ENCODE results near the gene CHRM5. TPM values are rescaled to one million over a fixed set of nuclear protein-coding genes. Genes with fewer than 3 reads are reported as not detected.
"Not testable (repeated sequence)": the region's sequence is repeated elsewhere in the genome, so short reads cannot be mapped to it uniquely, and the experiment has no call there.

Gene CHRM5
- total RNA-seq, 1 experiment from 2014 or later: not detected

- TF ChIP-seq ZBTB33 (IDR thresholded peaks at IDR 0.05; ENCODE audit: extremely low read depth, insufficient replicate concordance, low read length): no peak
- no peak for TF ChIP-seq ZFX (IDR thresholded peaks at IDR 0.05)
- no peak for TF ChIP-seq MAX (IDR thresholded peaks at IDR 0.05)
- TF ChIP-seq SIN3A (IDR thresholded peaks at IDR 0.05; ENCODE audit: low read depth): no peak
Observed at GRCh38 chr15:34049112-34049511, 80.8 kb downstream of the CHRM5 start (continued).

- H3K36me3 ChIP-seq (ENCODE audit: control insufficient read depth in 1 of 2, insufficient read depth in 2 of 2, low read length in 2 of 2); H3K9ac ChIP-seq (ENCODE audit: low read length); H3K79me2 ChIP-seq (ENCODE audit: insufficient read depth, low read length); H3K27ac ChIP-seq (ENCODE audit: low read depth, low read length); H3K4me2 ChIP-seq (ENCODE audit: low read length); H3K4me1 ChIP-seq (ENCODE audit: control insufficient read depth in 1 of 2, insufficient read depth in 2 of 2, low read length in 2 of 2); H4K20me1 ChIP-seq (ENCODE audit: insufficient read depth); H2AFZ ChIP-seq (ENCODE audit: low read depth, low read length, poor library complexity, severe bottlenecking); H3K9me3 ChIP-seq (ENCODE audit: control insufficient read depth in 1 of 2, insufficient read depth in 1 of 2, low read depth in 1 of 2, low read length in 2 of 2); POLR2A ChIA-PET; DNase-seq (ENCODE audit: low read depth, low spot score); intact Hi-C loops (cut with micrococcal nuclease); H3K4me3 ChIP-seq (replicated peaks in 1 of 2; ENCODE audit: low read depth in 1 of 2, low read length in 2 of 2); BruUV-seq (replicated peaks); ATAC-seq; H3K27me3 ChIP-seq (ENCODE audit: insufficient read depth, low read length); H3K9me2 ChIP-seq (ENCODE audit: insufficient read depth); RAD21 ChIA-PET (ENCODE audit: low non-redundant PET in 1 of 2, low total read pairs in 2 of 2, uncharacterized antibody in 2 of 2, unreplicated experiment in 2 of 2): not testable (repeated sequence)
- CTCF ChIA-PET: interaction anchor here (1.2 kb wide), 1 partner anchor 9 kb away, joined by 3 read pairs; no protein-coding TSS in a partner anchor
Observed at GRCh38 chr15:34050385-34050784, 82.1 kb downstream of the CHRM5 start.

GRCh38 chr15:34054081-34054707, 85.9 kb downstream of the CHRM5 start:
- Histone ChIP-seq H3K27me3 (ENCODE audit: insufficient read depth, low read length) (no peaks in the 10 kb centered on the region), H3K9ac (ENCODE audit: low read length) (no peak overlapping the region), H3K9me3 (ENCODE audit: control insufficient read depth in 1 of 2, insufficient read depth in 1 of 2, low read depth in 1 of 2, low read length in 2 of 2) (no peaks in the 10 kb centered on the region), H3K4me3 (replicated peaks in 1 of 2; ENCODE audit: low read depth in 1 of 2, low read length in 2 of 2) (no peak overlapping the region), H3K4me1 (ENCODE audit: control insufficient read depth in 1 of 2, insufficient read depth in 2 of 2, low read length in 2 of 2) (no peaks in the 10 kb centered on the region), H4K20me1 (ENCODE audit: insufficient read depth) (no peaks in the 10 kb centered on the region), H3K27ac (ENCODE audit: low read depth, low read length) (no peak overlapping the region), H3K4me2 (ENCODE audit: low read length) (no peak overlapping the region), H3K36me3 (ENCODE audit: control insufficient read depth in 1 of 2, insufficient read depth in 2 of 2, low read length in 2 of 2) (no peaks in the 10 kb centered on the region), H2AFZ (ENCODE audit: low read depth, low read length, poor library complexity, severe bottlenecking) (no peak overlapping the region), H3K79me2 (ENCODE audit: insufficient read depth, low read length) (no peaks in the 10 kb centered on the region), H3K9me2 (ENCODE audit: insufficient read depth) (no peaks in the 10 kb centered on the region)
- ATAC-seq (no peak), DNase-seq (ENCODE audit: low read depth, low spot score) (no peak)
- RAD21 ChIA-PET (ENCODE audit: low non-redundant PET in 1 of 2, low total read pairs in 2 of 2, uncharacterized antibody in 2 of 2, unreplicated experiment in 2 of 2): no interaction called here
- BruUV-seq (replicated peaks): no TSS peak
- intact Hi-C loops (cut with micrococcal nuclease): no loop called here
- CTCF ChIA-PET: no interaction called here
- POLR2A ChIA-PET: no interaction called here
- TF ChIP-seq CBX3 (IDR thresholded peaks at IDR 0.05; ENCODE audit: low read depth) (no peak), YY1 (IDR thresholded peaks at IDR 0.05; ENCODE audit: extremely low read depth, insufficient replicate concordance, low read depth, low read length) (no peak), ELF1 (IDR thresholded peaks at IDR 0.05; ENCODE audit: borderline replicate concordance, low read depth) (no peak), RAD21 (IDR thresholded peaks at IDR 0.05; ENCODE audit: low read depth) (no peak), SRF (IDR thresholded peaks at IDR 0.05; ENCODE audit: low read depth) (no peak), SP1 (IDR thresholded peaks at IDR 0.05; ENCODE audit: low read depth) (no peak), MAX (IDR thresholded peaks at IDR 0.05) (no peak), SIN3A (IDR thresholded peaks at IDR 0.05; ENCODE audit: low read depth) (no peak), REST (IDR thresholded peaks at IDR 0.05; ENCODE audit: low read depth) (no peak)
